CD4-positive, CD25-positive, alpha-beta regulatory T cell (primary cell): ENCODE data around the gene EPB41L4A. TPM values are rescaled to one million over a fixed set of nuclear protein-coding genes. Genes with fewer than 3 reads are reported as not detected.

Experiments
- ATAC-seq, 2 donors: fragments of 150-1000 bp; cut with Tn5 transposase; one replicate each; pipeline ENCODE4 v1.10.0; 2021; ENCODE audit warnings: low read depth in 2 of 2, moderate number of reproducible peaks in 2 of 2, moderate library complexity in 1 of 2
- DNase-seq, 3 donors: peaks; one replicate each; pipeline versions ENCODE4 v3.0.0 to v3.0.0-alpha.2; 2012 to 2022; ENCODE audit warnings: mixed read lengths in 1 of 3
- H3K27ac ChIP-seq: one replicate; pipeline ENCODE4 v1.7.0; 2013; ENCODE audit warnings: mild to moderate bottlenecking, low read length; ENCODE audit not compliant: insufficient read depth, poor library complexity, severe bottlenecking
- H3K27me3 ChIP-seq: one replicate; pipeline ENCODE4 v1.7.0; 2013; ENCODE audit warnings: low read length; ENCODE audit not compliant: control insufficient read depth, insufficient read depth
- H3K36me3 ChIP-seq: one replicate; pipeline ENCODE4 v1.7.0; 2013; ENCODE audit warnings: mild to moderate bottlenecking, low read length, moderate library complexity; ENCODE audit not compliant: control insufficient read depth, insufficient read depth
- H3K4me1 ChIP-seq: 2 replicates; pipeline ENCODE4 v1.7.0; 2013; ENCODE audit warnings: mild to moderate bottlenecking, low read length; ENCODE audit not compliant: insufficient read depth, control insufficient read depth, poor library complexity, severe bottlenecking
- H3K4me3 ChIP-seq: one replicate; pipeline ENCODE4 v1.7.0; 2013; ENCODE audit warnings: low read depth, mild to moderate bottlenecking, low read length, moderate library complexity
- H3K9me3 ChIP-seq, 2 experiments: 1 replicate in 1 of 2; 2 replicates in 1 of 2; pipeline ENCODE4 v1.7.0; 2013; ENCODE audit warnings: low read length in 2 of 2, mild to moderate bottlenecking in 1 of 2, moderate library complexity in 1 of 2; ENCODE audit not compliant: control insufficient read depth in 2 of 2
- H3K27ac Mint-ChIP-seq, 3 donors: one replicate each; pipeline ENCODE4 v1.8.0; 2020 to 2022; ENCODE audit warnings: mild to moderate bottlenecking in 3 of 3, mixed read lengths in 3 of 3, moderate library complexity in 2 of 3
- H3K27me3 Mint-ChIP-seq: one replicate; pipeline ENCODE4 v1.8.0; 2022; ENCODE audit warnings: mild to moderate bottlenecking, mixed read lengths
- H3K36me3 Mint-ChIP-seq: one replicate; pipeline ENCODE4 v1.8.0; 2020; ENCODE audit warnings: mixed read lengths
- H3K4me1 Mint-ChIP-seq, 4 donors: one replicate each; pipeline ENCODE4 v1.8.0; 2020 to 2022; ENCODE audit warnings: mixed read lengths in 4 of 4, mild to moderate bottlenecking in 1 of 4
- H3K4me3 Mint-ChIP-seq, 4 donors: one replicate each; pipeline ENCODE4 v1.8.0; 2020 to 2022; ENCODE audit warnings: mild to moderate bottlenecking in 4 of 4, mixed read lengths in 4 of 4, moderate library complexity in 3 of 4
- H3K9me3 Mint-ChIP-seq, 7 donors: one replicate each; pipeline ENCODE4 v1.8.0; 2020 to 2022; ENCODE audit warnings: mixed read lengths in 7 of 7, mild to moderate bottlenecking in 3 of 7, moderate library complexity in 2 of 7
- polyA plus RNA-seq, 4 donors: library from polyadenylated mRNA; unstranded; fragments of 300-500 nt; fragmentation: Illumina TruSeq; gene quantifications; one replicate each; pipeline ENCODE4 v1.2.3, GENCODE V29; 2021
- total RNA-seq: library from RNA; stranded (reverse); gene quantifications from one replicate; pipeline ENCODE4 v1.2.3, GENCODE V29; 2022

Gene EPB41L4A
- total and polyA plus RNA-seq, 5 donors from 2014 or later = 0.09 to 0.38 (median 0.22) TPM; not detected in 1

DNA sequence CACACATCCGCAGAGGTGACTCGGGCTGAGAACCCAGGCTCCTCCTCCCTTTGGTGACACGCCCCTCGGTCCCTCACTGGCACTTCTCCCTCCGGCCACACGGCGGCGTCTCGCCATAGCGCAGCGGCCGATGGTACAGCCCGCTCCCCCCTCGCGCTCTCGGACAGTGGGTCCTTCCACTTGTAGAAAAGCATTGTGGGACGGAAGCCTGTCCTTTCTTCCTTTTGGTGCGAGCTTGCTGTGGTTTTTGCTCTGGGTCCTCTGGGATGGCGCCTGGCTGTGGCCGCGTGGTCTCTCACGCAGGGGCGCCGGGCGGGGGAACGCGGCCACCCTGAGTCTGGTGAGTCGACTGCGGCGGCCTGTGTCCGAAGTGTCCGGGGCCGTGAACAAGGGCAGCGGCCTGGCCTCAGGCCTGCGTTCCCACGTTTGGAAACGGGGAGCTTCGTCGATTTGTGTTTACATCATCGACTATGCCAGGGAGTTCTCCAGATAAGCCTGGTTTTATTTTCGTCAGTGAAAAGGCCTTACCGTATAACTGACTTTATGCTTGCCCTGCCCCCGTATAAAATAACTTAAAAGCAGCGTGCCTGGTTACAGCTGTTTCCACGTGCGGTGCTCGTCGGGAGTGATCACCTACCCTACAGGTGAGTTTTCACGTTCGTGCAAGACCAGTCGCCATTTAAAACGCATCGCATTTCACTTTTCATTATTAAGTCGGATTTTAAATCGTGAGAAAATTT lies 258.3 kb downstream of the EPB41L4A start:
- H3K9me3 Mint-ChIP-seq = peaks cover 0 to 2% (median 0%) of the 10 kb centered on the region in 7 donors
- peak; percentile 98 to 99 for ATAC-seq

DNA sequence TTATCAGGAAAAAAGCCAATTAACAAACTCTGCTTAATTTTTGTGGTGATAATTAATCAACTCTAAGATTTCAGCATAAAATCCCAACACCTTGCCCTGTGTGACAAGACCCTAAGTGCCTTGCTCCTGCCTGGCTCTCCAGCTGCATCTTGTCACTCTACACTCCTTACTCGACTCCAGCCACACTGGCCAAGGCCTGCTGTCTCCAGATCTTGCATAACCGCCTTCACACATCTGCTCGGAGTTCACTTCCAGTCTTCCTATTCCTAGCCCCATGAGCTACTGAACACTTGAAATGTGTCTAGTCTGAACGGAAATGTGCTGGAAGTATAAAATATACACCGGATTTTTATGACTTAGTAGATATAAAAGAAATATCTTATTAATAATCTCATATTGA lies 259.6 kb downstream of the EPB41L4A start:
- Histone ChIP-seq H3K4me3 (no peak overlapping the region), H3K4me1 (peaks cover 18% of the 10 kb centered on the region), H3K36me3 (peaks cover 18% of the 10 kb centered on the region), H3K27ac (no peak overlapping the region), H3K27me3 (peaks cover 2% of the 10 kb centered on the region), H3K9me3 (no peaks in the 10 kb centered on the region)
- Mint-ChIP-seq H3K4me3 (peak overlapping the region; percentile 22 to 50 (median 44)), H3K27me3 (peaks cover 20% of the 10 kb centered on the region), H3K9me3 (peaks cover 0 to 2% (median 0%) of the 10 kb centered on the region in 7 donors), H3K4me1 (peaks cover 8 to 33% (median 17%) of the 10 kb centered on the region in 4 donors), H3K27ac (no peak overlapping the region), H3K36me3 (peaks cover 11% of the 10 kb centered on the region)
- ATAC-seq = no peak
- DNase-seq = no peak

More for the DNA sequence above, 258.3 kb downstream of the EPB41L4A start:
- Mint-ChIP-seq H3K27me3 (peaks cover 15% of the 10 kb centered on the region), H3K4me1 (peaks cover 8 to 33% (median 19%) of the 10 kb centered on the region in 4 donors), H3K27ac (peak overlapping the region; percentile 83 to 95 (median 95)), H3K4me3 (peak overlapping the region; percentile 85 to 97 (median 95)), H3K36me3 (peaks cover 16% of the 10 kb centered on the region)
- H3K4me1 ChIP-seq = peaks cover 18% of the 10 kb centered on the region
- peak overlapping the region; percentile 60 for H3K27ac ChIP-seq
- DNase-seq = peak; percentile 75 to 93 (median 91)
- H3K9me3 ChIP-seq = no peaks in the 10 kb centered on the region
- no peaks in the 10 kb centered on the region for H3K27me3 ChIP-seq
- H3K4me3 ChIP-seq = peak overlapping the region; percentile 90
- H3K36me3 ChIP-seq = peaks cover 32% of the 10 kb centered on the region

DNA sequence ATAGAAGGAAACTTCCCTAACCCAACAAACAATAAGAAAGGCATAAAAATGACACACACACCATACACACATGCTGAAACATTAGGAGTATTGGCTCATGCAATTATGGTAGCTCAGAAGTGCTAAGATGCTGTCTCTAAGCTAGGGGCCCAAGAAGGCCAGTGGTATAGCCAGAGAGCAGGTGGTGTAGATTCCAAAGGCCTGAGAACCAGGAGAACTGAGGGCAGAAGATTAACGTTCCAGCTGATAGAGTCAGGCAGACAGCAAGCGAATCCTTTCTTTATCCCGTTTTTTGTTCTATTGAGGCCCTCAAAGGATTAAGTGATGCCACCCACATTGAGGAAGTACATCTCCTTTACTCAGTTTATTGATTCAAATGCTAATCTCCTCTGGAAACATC lies 262.9 kb downstream of the EPB41L4A start:
- Mint-ChIP-seq H3K27me3 (peaks cover 31% of the 10 kb centered on the region), H3K36me3 (no peaks in the 10 kb centered on the region), H3K9me3 (peaks cover 0 to 2% (median 0%) of the 10 kb centered on the region in 7 donors), H3K4me3 (no peak overlapping the region), H3K4me1 (peaks cover 6 to 8% (median 6%) of the 10 kb centered on the region in 4 donors), H3K27ac (no peak overlapping the region)
- H3K4me3 ChIP-seq = no peak overlapping the region
- no peak overlapping the region for H3K27ac ChIP-seq
- no peaks in the 10 kb centered on the region for H3K9me3 ChIP-seq
- H3K36me3 ChIP-seq = no peaks in the 10 kb centered on the region
- no peak for DNase-seq
- peaks cover 6% of the 10 kb centered on the region for H3K27me3 ChIP-seq
- H3K4me1 ChIP-seq = peaks cover 1% of the 10 kb centered on the region
- no peak for ATAC-seq

DNA sequence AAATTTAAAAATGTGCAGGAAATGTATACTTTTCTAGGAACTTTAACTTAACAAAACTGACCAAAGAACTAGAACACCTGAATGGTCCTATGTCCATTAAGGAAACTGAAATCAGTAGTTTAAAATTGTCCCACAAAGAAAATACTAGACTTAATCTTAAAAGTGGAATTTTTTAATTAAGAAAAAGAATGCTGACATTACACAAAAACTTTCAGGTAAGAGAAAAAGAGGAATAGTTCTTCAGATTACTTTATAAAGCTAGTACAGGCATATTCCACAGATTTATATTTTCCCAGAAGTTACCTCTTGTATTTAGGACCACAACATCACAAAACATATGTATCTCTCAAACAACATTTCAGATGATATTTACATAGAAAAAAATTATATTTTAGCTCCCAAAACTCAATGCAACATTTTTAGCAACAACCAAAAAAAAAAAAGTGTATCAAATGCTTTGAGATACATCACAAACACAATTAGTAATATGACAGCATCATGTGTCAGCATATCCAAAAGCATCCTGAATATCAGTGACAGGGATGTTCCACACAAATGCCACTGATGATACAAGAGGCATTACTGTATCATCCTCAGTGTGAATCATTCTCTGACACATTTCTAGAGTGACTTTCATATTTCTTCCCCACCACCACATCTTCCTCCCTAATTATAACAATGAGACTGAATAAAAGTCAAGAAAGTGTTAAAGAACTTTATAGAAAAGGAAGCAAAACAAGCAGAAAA lies 264.0 kb downstream of the EPB41L4A start:
- Histone ChIP-seq H3K36me3 (no peaks in the 10 kb centered on the region), H3K4me3 (no peak overlapping the region), H3K4me1 (no peaks in the 10 kb centered on the region), H3K27me3 (peaks cover 6% of the 10 kb centered on the region), H3K9me3 (no peaks in the 10 kb centered on the region), H3K27ac (no peak overlapping the region)
- no peaks in the 10 kb centered on the region for H3K36me3 Mint-ChIP-seq
- no peak for ATAC-seq
- H3K27me3 Mint-ChIP-seq = peaks cover 30% of the 10 kb centered on the region
- H3K27ac Mint-ChIP-seq = no peak overlapping the region
- no peak for DNase-seq
- no peak overlapping the region for H3K4me3 Mint-ChIP-seq
- H3K4me1 Mint-ChIP-seq = peaks cover 0 to under 1% (median 0%) of the 10 kb centered on the region in 4 donors
- peaks cover 0 to 2% (median 0%) of the 10 kb centered on the region in 7 donors for H3K9me3 Mint-ChIP-seq

DNA sequence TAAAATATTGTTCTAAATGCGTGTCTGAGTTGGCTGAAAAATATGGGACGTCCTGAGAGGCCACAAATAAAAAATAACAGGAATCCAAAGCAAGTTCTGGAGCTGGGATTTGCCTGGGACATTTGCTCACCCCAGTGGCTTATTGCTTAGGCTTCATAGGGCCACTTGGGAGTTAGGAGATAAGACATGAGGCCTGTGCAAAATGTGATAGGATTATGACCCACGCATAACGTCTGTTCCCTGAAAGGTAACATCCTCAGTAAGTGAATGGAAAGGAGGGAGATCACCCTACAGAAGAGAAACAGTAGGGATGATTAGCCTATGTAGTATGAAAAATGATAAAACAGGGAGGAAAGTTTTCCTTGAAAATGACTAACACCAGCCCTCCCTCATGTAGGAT lies 269.4 kb downstream of the EPB41L4A start:
- DNase-seq (no peak), ATAC-seq (no peak)
- no peak overlapping the region for H3K4me3 Mint-ChIP-seq
- H3K27me3 ChIP-seq = peaks cover 8% of the 10 kb centered on the region
- H3K36me3 Mint-ChIP-seq = no peaks in the 10 kb centered on the region
- no peaks in the 10 kb centered on the region for H3K4me1 ChIP-seq
- no peaks in the 10 kb centered on the region for H3K4me1 Mint-ChIP-seq
- H3K36me3 ChIP-seq = no peaks in the 10 kb centered on the region
- peaks cover 16% of the 10 kb centered on the region for H3K27me3 Mint-ChIP-seq
- H3K27ac Mint-ChIP-seq = no peak overlapping the region
- H3K9me3 ChIP-seq = no peaks in the 10 kb centered on the region
- H3K9me3 Mint-ChIP-seq = no peaks in the 10 kb centered on the region
- no peak overlapping the region for H3K27ac ChIP-seq
- no peak overlapping the region for H3K4me3 ChIP-seq

DNA sequence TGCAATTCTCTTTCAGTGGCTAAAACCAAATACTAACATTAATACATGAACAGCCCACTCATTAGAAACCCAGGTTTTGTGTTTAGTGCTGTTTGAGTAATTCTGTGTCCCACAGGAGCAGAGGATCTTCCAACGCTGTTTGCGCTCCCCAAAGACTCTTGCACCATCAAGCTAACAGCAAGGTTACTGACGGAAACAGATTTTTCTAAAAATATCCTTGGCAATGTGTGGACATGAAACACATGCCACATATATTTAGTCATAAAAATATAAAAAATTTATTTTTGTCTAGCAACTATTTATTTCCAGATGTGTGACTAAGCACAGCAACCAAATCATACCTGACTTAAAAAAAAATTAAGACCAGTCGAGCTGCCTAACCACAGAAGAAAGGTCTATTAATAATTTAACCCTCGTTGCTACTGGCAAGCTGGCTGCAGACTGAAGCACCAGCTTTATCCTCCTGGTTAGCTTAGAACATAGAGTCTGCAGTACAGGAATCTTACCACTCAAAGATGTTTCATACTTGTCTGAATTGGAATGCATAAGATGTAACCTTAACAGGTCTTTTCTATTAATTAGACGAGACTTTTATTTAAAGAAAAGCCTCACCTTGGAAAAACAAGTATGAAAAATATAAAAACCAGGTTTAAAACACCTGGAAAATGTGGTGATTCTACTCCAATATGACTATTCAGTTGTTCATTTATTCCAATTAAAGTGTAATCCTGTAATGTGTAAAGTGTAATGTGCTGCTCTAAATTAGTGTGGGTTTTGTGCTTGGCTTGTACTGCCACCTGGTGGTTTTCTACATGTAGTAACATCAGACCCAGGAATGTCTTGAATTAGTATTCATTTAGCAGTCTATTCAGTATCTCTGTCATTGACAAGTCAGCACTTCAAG lies 272.5 kb downstream of the EPB41L4A start:
- H3K4me1 Mint-ChIP-seq = no peaks in the 10 kb centered on the region
- peak; percentile 87 to 90 for ATAC-seq
- Histone ChIP-seq H3K4me3 (no peak overlapping the region), H3K9me3 (no peaks in the 10 kb centered on the region), H3K36me3 (no peaks in the 10 kb centered on the region), H3K27me3 (peaks cover 4% of the 10 kb centered on the region), H3K27ac (no peak overlapping the region), H3K4me1 (no peaks in the 10 kb centered on the region)
- peaks cover 15% of the 10 kb centered on the region for H3K27me3 Mint-ChIP-seq
- no peaks in the 10 kb centered on the region for H3K36me3 Mint-ChIP-seq
- peak; percentile 27 to 76 (median 65) for DNase-seq
- H3K9me3 Mint-ChIP-seq = no peaks in the 10 kb centered on the region
- H3K27ac Mint-ChIP-seq = no peak overlapping the region
- no peak overlapping the region for H3K4me3 Mint-ChIP-seq

DNA sequence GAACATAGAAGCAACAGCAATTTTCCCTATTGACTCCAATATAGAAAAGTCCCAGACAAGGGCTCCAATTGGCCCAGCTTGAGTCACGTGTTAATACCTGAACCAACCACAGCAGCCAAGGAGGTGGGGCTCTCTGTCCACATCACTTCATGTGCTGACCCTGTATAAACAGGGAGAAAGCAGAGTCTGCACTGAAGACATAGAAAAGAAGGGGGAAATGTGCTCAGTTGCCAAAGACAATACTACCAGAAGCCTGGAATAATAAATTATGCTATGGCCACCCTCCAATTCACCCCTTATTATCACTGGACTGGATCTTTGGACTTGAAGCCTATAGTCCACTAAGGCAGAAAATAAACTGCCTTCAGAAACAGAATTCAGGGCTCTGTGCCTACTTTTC lies 275.4 kb downstream of the EPB41L4A start:
- no peaks in the 10 kb centered on the region for H3K4me1 Mint-ChIP-seq
- no peak for DNase-seq
- ATAC-seq = no peak
- peaks cover 14% of the 10 kb centered on the region for H3K27me3 ChIP-seq
- H3K27ac ChIP-seq = no peak overlapping the region
- no peaks in the 10 kb centered on the region for H3K4me1 ChIP-seq
- H3K9me3 ChIP-seq = no peaks in the 10 kb centered on the region
- no peaks in the 10 kb centered on the region for H3K9me3 Mint-ChIP-seq
- H3K27me3 Mint-ChIP-seq = peaks cover 10% of the 10 kb centered on the region
- no peak overlapping the region for H3K4me3 ChIP-seq
- no peak overlapping the region for H3K4me3 Mint-ChIP-seq
- no peaks in the 10 kb centered on the region for H3K36me3 Mint-ChIP-seq
- H3K36me3 ChIP-seq = no peaks in the 10 kb centered on the region
- no peak overlapping the region for H3K27ac Mint-ChIP-seq
